Heart left ventricle (tissue), 13 donors: ENCODE results near the gene NFATC2.

Experiments used
- POLR2A ChIP-seq, 2 donors: fragments of 450-650 bp; IDR thresholded peaks; one replicate each; pipeline ENCODE4 v1.6.1; 2017; ENCODE audit warnings: antibody characterized with exemption in 2 of 2, mild to moderate bottlenecking in 2 of 2, moderate library complexity in 2 of 2
- TF ChIP-seq, protein P1 (sequence below), 12 donors: fragments of 200-600 bp; sonication (generic) in 4 of 12; IDR thresholded peaks; one replicate each; pipeline versions ENCODE4 v1.5.0 to v1.8.0; 2018 to 2022; ENCODE audit warnings: antibody characterized with exemption in 12 of 12, mild to moderate bottlenecking in 5 of 12
- donor health status: ischemic (EF 13 %, LVEDD 7.1; RV severe dilation, severe dysfunction).
- donor health status: DM: no; HTN: yes; CAD: no.
- donor health status: DM: no; HTN: no; CAD: no.
- donor health status: ischemic (EF 25% LVEDD 6.9; RV normal size, moderate dysfunction).
- donor health status: ischemic (EF 25% LVEDD 5.7; RV mildly dilated, moderate dysfunction).
- donor health status: ischemic (EF 35%, LVEDD 5.7; RV mildly dilated, moderate dysfunction).
- donor health status: nonischemic (EF 11% LVEDD 7.7; RV severe dilation, severe dysfunction).
- donor health status: DM: yes; HTN: yes; CAD: no.
- donor health status: PGD.
- donor health status: ischemic (EF 29% LVEDD 5.4; RV normal size, mild dysfunction).
- donor health status: nonischemic (EF 23%, LVEDD 6.1; RV moderate dilation, normal function).

DNA sequence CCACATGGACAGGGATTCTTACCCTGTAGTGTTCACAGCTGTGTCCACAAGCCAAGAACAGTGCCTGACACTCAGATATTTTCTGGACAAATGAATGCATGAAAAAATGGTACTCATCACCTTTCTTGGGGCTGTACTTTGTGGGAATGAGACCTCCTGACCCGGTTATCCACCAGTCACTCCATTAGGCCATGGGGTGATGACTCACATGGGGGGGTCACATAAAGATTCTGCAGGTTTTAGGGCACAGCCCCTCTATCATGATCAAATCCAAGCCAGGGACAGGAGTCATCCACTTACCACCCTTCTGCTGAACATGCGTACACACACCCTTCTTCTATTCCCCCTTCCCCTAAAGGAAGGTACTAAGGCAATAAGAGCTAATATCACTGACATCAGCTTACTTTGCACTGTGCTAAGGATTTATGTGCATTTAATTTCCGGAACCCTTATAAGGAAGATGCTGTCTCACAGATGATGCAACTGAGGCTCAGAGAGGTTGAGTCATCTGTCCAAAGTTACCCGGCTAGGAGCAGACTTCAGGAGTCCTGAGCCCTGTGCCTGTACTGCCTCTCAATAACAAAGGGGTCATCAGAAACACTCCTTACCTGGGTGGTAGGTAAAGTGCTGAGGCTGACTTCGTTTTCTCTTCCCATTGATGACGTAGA lies 107.8 kb downstream of the NFATC2 start:
- TF ChIP-seq, protein P1, sequence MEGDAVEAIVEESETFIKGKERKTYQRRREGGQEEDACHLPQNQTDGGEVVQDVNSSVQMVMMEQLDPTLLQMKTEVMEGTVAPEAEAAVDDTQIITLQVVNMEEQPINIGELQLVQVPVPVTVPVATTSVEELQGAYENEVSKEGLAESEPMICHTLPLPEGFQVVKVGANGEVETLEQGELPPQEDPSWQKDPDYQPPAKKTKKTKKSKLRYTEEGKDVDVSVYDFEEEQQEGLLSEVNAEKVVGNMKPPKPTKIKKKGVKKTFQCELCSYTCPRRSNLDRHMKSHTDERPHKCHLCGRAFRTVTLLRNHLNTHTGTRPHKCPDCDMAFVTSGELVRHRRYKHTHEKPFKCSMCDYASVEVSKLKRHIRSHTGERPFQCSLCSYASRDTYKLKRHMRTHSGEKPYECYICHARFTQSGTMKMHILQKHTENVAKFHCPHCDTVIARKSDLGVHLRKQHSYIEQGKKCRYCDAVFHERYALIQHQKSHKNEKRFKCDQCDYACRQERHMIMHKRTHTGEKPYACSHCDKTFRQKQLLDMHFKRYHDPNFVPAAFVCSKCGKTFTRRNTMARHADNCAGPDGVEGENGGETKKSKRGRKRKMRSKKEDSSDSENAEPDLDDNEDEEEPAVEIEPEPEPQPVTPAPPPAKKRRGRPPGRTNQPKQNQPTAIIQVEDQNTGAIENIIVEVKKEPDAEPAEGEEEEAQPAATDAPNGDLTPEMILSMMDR (IDR thresholded peaks at IDR 0.05): no peak
- no peak for TF ChIP-seq POLR2A (IDR thresholded peaks at IDR 0.05)
